ENCODE measurements around the gene TULP1.

TULP1 gene

DNA sequence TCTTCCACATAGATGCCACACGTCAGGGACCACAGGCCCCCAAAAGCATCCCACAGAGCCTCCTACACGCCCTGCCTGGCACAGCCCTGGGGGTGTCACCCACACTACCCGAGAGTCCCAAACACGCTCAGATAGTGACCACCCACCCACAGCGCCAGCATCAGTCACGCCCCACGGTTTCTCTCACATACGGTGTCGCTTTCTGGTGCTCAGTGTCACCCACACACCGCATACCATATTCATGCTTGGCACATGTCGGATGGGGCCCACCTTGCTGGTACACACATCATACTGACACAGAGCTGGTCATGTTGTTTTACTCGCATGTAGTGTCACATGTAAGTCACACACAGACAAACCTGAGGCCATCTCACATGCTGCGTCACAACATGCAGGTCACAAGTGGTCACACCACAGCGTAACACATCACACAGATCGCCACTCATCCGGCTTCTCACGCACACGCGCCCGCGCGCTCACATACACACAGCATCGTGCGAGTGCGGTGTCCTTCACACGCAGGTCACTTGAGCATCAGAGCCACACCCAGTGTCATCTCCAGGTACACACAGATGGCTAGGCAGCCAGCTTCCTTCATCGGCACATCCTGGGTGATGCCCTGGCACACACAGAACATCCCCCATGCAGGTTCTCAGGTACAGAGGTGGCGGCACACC, 19.3 kb downstream of the TULP1 start:
- H3K4me3 ChIP-seq (ENCODE audit: insufficient read depth, low read length, poor library complexity, severe bottlenecking) = no peak overlapping the region
- H4K20me1 ChIP-seq (ENCODE audit: low read depth, low read length) = no peaks in the 10 kb centered on the region
- H3K79me2 ChIP-seq (ENCODE audit: insufficient read depth, low read length) = no peaks in the 10 kb centered on the region
- no peaks in the 10 kb centered on the region for H3K9me2 ChIP-seq (replicated peaks; ENCODE audit: insufficient read depth, low read length)
- no peaks in the 10 kb centered on the region for H3F3A ChIP-seq (ENCODE audit: insufficient read depth)
- TF ChIP-seq EZH2phosphoT487 (conservative IDR thresholded peaks at IDR 0.05; ENCODE audit: low read length) = no peak
- TF ChIP-seq, protein P1, sequence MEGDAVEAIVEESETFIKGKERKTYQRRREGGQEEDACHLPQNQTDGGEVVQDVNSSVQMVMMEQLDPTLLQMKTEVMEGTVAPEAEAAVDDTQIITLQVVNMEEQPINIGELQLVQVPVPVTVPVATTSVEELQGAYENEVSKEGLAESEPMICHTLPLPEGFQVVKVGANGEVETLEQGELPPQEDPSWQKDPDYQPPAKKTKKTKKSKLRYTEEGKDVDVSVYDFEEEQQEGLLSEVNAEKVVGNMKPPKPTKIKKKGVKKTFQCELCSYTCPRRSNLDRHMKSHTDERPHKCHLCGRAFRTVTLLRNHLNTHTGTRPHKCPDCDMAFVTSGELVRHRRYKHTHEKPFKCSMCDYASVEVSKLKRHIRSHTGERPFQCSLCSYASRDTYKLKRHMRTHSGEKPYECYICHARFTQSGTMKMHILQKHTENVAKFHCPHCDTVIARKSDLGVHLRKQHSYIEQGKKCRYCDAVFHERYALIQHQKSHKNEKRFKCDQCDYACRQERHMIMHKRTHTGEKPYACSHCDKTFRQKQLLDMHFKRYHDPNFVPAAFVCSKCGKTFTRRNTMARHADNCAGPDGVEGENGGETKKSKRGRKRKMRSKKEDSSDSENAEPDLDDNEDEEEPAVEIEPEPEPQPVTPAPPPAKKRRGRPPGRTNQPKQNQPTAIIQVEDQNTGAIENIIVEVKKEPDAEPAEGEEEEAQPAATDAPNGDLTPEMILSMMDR (IDR thresholded peaks at IDR 0.05; ENCODE audit: insufficient read depth, low read length, poor library complexity, severe bottlenecking) = no peak
- H3K27ac ChIP-seq (ENCODE audit: low read depth, low read length) = no peak overlapping the region
- H3K9ac ChIP-seq (ENCODE audit: low read length) = no peak overlapping the region
- H3K9me3 ChIP-seq (ENCODE audit: insufficient read depth, low read length) = no peaks in the 10 kb centered on the region
- H3K36me3 ChIP-seq (ENCODE audit: low read length) = no peaks in the 10 kb centered on the region
- H3K4me2 ChIP-seq (ENCODE audit: low read depth, low read length, poor library complexity, severe bottlenecking) = no peak overlapping the region
- no peak overlapping the region for H2AFZ ChIP-seq (ENCODE audit: low read depth, low read length, severe bottlenecking)
- no peaks in the 10 kb centered on the region for H3K27me3 ChIP-seq (ENCODE audit: low read length)

DNA sequence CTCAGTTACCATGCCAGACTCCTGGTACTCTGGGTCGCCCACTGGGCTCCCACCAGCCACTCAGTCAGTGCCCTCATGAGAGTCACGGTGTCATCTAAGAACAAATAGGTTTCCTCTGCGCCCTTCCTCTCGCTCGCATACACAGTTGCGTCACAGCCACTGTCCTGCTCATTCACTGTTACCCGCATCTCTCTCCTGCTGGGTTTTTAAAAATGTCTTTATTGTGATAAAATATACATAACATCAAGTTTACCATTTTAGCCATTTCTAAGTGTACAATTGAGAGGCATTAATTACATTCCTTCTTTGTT, 19.8 kb downstream of the TULP1 start:
- no peak overlapping the region for H3K4me2 ChIP-seq (ENCODE audit: low read depth, low read length, poor library complexity, severe bottlenecking)
- no peak overlapping the region for H3K27ac ChIP-seq (ENCODE audit: low read depth, low read length)
- no peaks in the 10 kb centered on the region for H3K79me2 ChIP-seq (ENCODE audit: insufficient read depth, low read length)

DNA sequence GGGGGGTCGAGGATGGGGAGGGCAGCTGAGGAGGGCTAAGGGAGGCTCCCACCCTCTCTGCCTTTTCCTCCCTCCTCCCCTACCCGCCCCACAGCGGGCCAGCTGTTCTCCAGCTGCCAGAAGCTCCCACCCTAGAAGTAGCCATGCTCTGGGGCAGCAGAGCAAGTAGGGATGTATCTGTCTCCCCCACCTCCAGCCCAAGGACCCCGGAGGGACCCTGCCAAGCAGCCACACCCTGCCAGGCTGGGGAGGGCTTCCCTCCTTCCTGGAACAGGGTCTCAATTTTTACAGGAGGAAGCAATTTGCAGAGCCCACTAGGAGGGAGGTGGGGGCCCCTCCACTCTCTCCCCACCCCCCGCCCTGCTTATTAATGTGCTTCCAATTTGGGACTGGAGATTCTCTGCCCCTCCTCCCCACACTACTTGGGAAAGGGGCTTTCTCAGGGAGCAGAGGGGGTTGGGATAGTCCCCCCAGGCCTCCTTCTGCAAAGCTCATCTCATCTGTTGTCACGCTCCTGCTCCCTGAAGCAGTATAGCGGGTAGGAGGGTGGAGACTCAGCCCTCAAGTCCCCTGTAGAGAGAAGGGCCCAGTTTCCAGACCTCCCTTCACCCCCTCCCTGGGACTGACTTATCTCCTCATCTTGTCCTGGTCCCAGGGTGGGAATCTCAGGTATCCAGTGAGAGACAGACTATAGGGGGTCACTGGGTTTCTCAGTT, 20.3 kb downstream of the TULP1 start:
- Histone ChIP-seq H3K9ac (ENCODE audit: low read length) (no peak overlapping the region), H3K4me3 (ENCODE audit: insufficient read depth, low read length, poor library complexity, severe bottlenecking) (no peak overlapping the region), H3K27ac (ENCODE audit: low read depth, low read length) (no peak overlapping the region), H3K4me2 (ENCODE audit: low read depth, low read length, poor library complexity, severe bottlenecking) (no peak overlapping the region), H4K20me1 (ENCODE audit: low read depth, low read length) (no peaks in the 10 kb centered on the region), H3K9me3 (ENCODE audit: insufficient read depth, low read length) (no peaks in the 10 kb centered on the region), H3K79me2 (ENCODE audit: insufficient read depth, low read length) (no peaks in the 10 kb centered on the region), H3K9me2 (replicated peaks; ENCODE audit: insufficient read depth, low read length) (no peaks in the 10 kb centered on the region), H3K36me3 (ENCODE audit: low read length) (no peaks in the 10 kb centered on the region), H2AFZ (ENCODE audit: low read depth, low read length, severe bottlenecking) (no peak overlapping the region), H3K27me3 (ENCODE audit: low read length) (no peaks in the 10 kb centered on the region), H3F3A (ENCODE audit: insufficient read depth) (no peaks in the 10 kb centered on the region)
- TF ChIP-seq, protein P1 (IDR thresholded peaks at IDR 0.05; ENCODE audit: insufficient read depth, low read length, poor library complexity, severe bottlenecking) = no peak
- TF ChIP-seq EZH2phosphoT487 (conservative IDR thresholded peaks at IDR 0.05; ENCODE audit: low read length) = no peak

More for the DNA sequence above, 19.8 kb downstream of the TULP1 start:
- Histone ChIP-seq H3K4me3 (ENCODE audit: insufficient read depth, low read length, poor library complexity, severe bottlenecking) (no peak overlapping the region), H4K20me1 (ENCODE audit: low read depth, low read length) (no peaks in the 10 kb centered on the region), H2AFZ (ENCODE audit: low read depth, low read length, severe bottlenecking) (no peak overlapping the region), H3K9me2 (replicated peaks; ENCODE audit: insufficient read depth, low read length) (no peaks in the 10 kb centered on the region), H3K36me3 (ENCODE audit: low read length) (no peaks in the 10 kb centered on the region), H3K9ac (ENCODE audit: low read length) (no peak overlapping the region), H3F3A (ENCODE audit: insufficient read depth) (no peaks in the 10 kb centered on the region), H3K27me3 (ENCODE audit: low read length) (no peaks in the 10 kb centered on the region), H3K9me3 (ENCODE audit: insufficient read depth, low read length) (no peaks in the 10 kb centered on the region)
- TF ChIP-seq, protein P1 (IDR thresholded peaks at IDR 0.05; ENCODE audit: insufficient read depth, low read length, poor library complexity, severe bottlenecking) = no peak
- no peak for TF ChIP-seq EZH2phosphoT487 (conservative IDR thresholded peaks at IDR 0.05; ENCODE audit: low read length)

Measured in SU-DHL-6 (cell line).